Kidney epithelial cell (primary cell): Measurements from ENCODE around the gene KCNJ4. TPM values are rescaled to one million over a fixed set of nuclear protein-coding genes. Genes with fewer than 3 reads are reported as not detected.

ENCODE experiments used
- DNase-seq: peaks from one replicate; pipeline ENCODE4 v3.0.0-alpha.2; 2010; ENCODE audit warnings: low read depth
- H3K27me3 ChIP-seq: 2 replicates; pipeline ENCODE4 v1.6.0; 2011; ENCODE audit warnings: low read length; ENCODE audit not compliant: control insufficient read depth, insufficient read depth
- H3K36me3 ChIP-seq: 2 replicates; pipeline ENCODE4 v1.5.1; 2011; ENCODE audit warnings: low read length; ENCODE audit not compliant: control insufficient read depth, insufficient read depth
- H3K4me3 ChIP-seq: 2 replicates; pipeline ENCODE4 v1.5.1; 2011; ENCODE audit warnings: low read depth, mild to moderate bottlenecking, control low read depth, low read length
- total RNA-seq: library from RNA; depleted of rRNA; stranded (reverse); fragments of >200 nt; gene quantifications from 2 replicates; pipeline ENCODE4 v1.2.3, GENCODE V29; 2015
- TF ChIP-seq, protein P1 (sequence below): IDR thresholded peaks from 2 replicates; pipeline ENCODE4 v1.5.1; 2011; ENCODE audit warnings: mild to moderate bottlenecking, moderate library complexity, low read length, control low read depth, inconsistent platforms; ENCODE audit not compliant: insufficient read depth, poor library complexity, severe bottlenecking

KCNJ4 gene
- total RNA-seq, 1 donor from 2014 or later = not detected

DNA sequence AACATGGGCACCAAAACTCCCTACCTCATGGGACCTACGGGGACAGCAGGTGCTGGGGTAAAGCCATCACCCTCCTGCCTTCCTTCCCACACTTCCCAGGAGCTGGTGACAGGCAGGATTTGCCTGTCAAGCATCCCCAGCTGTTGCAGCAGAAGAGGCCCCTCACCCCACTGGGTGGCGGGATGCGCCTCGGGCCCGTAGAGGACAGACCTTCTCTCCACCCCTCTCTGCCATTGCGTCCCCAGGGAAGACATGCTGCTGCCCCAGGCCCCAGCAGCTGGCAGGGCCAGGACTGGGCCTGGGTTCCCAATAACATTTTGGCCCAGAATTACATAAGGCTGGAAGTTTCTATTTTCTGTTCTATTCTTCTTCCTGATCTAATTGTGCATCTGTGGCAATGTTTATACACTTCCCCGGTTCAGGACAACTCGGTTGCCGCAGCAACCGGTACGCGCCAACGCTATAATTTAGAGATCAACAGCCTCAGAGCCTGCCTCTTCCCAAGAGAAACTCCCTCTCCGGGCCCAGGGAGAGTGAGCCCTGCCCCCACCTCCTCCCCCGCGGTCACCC, 25.4 kb downstream of the KCNJ4 start:
- no peak overlapping the region for H3K4me3 ChIP-seq
- no peaks in the 10 kb centered on the region for H3K36me3 ChIP-seq
- DNase-seq = no peak
- TF ChIP-seq, protein P1, sequence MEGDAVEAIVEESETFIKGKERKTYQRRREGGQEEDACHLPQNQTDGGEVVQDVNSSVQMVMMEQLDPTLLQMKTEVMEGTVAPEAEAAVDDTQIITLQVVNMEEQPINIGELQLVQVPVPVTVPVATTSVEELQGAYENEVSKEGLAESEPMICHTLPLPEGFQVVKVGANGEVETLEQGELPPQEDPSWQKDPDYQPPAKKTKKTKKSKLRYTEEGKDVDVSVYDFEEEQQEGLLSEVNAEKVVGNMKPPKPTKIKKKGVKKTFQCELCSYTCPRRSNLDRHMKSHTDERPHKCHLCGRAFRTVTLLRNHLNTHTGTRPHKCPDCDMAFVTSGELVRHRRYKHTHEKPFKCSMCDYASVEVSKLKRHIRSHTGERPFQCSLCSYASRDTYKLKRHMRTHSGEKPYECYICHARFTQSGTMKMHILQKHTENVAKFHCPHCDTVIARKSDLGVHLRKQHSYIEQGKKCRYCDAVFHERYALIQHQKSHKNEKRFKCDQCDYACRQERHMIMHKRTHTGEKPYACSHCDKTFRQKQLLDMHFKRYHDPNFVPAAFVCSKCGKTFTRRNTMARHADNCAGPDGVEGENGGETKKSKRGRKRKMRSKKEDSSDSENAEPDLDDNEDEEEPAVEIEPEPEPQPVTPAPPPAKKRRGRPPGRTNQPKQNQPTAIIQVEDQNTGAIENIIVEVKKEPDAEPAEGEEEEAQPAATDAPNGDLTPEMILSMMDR = no peak
- peaks cover 10% of the 10 kb centered on the region for H3K27me3 ChIP-seq

GRCh38 chr22:38428714-38429113, 26.3 kb downstream of the KCNJ4 start:
- no peak for DNase-seq
- TF ChIP-seq, protein P1 = no peak
- no peaks in the 10 kb centered on the region for H3K36me3 ChIP-seq
- H3K27me3 ChIP-seq = peaks cover 8% of the 10 kb centered on the region
- no peak overlapping the region for H3K4me3 ChIP-seq

DNA sequence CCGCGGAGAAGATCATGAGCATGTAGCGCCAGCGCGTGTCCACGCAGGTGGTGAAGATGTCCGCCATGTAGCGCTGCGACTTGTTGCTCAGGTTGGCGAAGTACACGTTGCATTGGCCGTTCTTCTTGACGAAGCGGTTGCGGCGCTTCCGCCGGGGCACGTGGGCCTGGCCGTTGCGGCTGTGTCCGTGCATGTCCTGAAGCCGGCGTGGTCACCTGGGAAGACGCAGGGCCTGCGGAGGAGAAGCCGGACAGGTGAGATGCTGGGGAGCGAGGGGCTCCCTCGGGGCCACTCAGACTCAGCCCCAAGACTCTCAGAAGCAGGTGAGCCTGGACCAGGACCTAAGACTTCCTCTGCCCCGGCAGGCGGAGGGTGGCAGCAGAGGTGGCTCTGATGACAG, 27.1 kb downstream of the KCNJ4 start:
- Histone ChIP-seq H3K4me3 (no peak overlapping the region), H3K36me3 (no peaks in the 10 kb centered on the region), H3K27me3 (peaks cover 6% of the 10 kb centered on the region)
- no peak for DNase-seq
- TF ChIP-seq, protein P1 = no peak

- no peaks in the 10 kb centered on the region for H3K36me3 ChIP-seq
- TF ChIP-seq, protein P1 = no peak
- no peak for DNase-seq
- H3K27me3 ChIP-seq = peaks cover 6% of the 10 kb centered on the region
- no peak overlapping the region for H3K4me3 ChIP-seq
Measured at GRCh38 chr22:38427465-38427864, 27.5 kb downstream of the KCNJ4 start.

GRCh38 chr22:38426628-38427027, 28.4 kb downstream of the KCNJ4 start:
- Histone ChIP-seq H3K4me3 (no peak overlapping the region), H3K36me3 (no peaks in the 10 kb centered on the region), H3K27me3 (peaks cover 6% of the 10 kb centered on the region)
- TF ChIP-seq, protein P1 = no peak
- no peak for DNase-seq

GRCh38 chr22:38424525-38425080, 30.4 kb downstream of the KCNJ4 start:
- TF ChIP-seq, protein P1 = no peak
- DNase-seq = no peak
- Histone ChIP-seq H3K36me3 (no peaks in the 10 kb centered on the region), H3K27me3 (peaks cover 8% of the 10 kb centered on the region), H3K4me3 (no peak overlapping the region)
